GM18498 (cell line): ENCODE data around the gene ZNF80.
"Not testable (repeated sequence)": the region's sequence is repeated elsewhere in the genome, so short reads cannot be mapped to it uniquely, and the experiment has no call there.

Experiments
- ATAC-seq: cut with Tn5 transposase; IDR thresholded peaks from one replicate; pipeline ENCODE4 v1.9.1; 2021; ENCODE audit warnings: mild to moderate bottlenecking, moderate library complexity; ENCODE audit not compliant: unreplicated experiment

Gene ZNF80

DNA sequence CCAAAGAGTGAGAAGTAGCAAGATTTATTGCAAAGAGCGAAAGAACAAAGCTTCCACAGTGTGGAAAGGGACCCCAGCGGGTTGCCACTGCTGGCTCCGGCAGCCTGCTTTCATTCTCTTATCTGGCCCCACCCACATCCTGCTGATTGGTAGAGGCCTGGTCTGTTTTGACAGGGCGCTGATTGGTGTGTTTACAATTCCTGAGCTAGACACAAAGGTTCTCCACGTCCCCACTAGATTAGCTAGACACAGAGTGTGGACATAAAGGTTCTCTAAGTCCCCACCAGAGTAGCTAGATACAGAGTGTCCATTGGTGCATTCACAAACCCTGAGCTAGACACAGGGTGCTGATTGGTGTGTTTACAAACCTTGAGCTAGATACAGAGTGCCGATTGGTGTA lies at the start of gene ZNF80:
Gene ZNF80 (minus strand): TSS at position 101 of the 400 bp plus-strand sequence. CDS start 504 bp downstream, outside the sequence.
- ATAC-seq, result not testable (repeated sequence)

DNA sequence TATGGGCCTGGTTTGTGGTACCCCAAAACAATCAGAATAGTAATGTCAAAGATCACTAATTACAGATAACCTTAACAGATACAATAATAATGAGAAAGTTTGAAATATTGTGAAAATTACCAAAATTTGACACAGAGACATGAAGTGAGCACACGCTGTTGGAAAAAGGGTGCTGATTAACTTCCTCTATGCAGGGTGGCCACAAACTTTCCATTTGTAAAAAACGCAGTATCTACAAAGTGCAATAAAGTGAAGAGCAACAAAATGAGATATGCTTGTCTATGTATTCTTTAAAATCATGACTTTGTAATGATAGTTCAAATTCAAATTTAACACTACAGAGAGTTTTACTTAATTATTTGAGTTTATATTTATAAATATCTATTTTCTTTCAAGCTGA lies 48.9 kb upstream of the ZNF80 start:
- no peak for ATAC-seq

DNA sequence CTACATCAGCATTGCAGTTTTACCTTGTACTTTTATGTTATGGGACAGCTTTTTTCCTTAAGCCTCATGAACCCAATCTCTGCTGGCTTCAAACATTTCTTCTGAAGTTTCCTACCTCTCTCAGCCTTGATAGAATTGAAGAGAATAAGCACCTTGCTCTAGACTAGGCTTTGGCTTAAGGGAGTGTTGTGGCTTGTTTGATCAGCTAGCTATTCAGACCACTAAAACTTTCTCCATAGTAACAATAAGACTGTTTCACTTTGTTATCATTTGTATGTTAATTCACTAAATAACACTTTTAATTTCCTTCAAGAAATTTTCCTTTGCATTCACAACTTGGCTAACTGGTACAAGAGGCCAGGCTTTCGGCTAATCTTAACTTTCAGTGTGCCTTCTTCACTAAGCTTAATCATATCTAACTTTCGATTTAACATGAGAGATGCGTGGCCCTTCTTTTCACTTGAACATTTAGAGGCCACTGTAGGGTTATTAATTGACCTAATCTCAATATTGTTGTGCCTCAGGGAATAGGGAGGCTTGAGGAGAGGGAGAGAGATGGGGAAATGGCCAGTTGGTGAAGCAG lies 48.4 kb upstream of the ZNF80 start:
- no peak for ATAC-seq

DNA sequence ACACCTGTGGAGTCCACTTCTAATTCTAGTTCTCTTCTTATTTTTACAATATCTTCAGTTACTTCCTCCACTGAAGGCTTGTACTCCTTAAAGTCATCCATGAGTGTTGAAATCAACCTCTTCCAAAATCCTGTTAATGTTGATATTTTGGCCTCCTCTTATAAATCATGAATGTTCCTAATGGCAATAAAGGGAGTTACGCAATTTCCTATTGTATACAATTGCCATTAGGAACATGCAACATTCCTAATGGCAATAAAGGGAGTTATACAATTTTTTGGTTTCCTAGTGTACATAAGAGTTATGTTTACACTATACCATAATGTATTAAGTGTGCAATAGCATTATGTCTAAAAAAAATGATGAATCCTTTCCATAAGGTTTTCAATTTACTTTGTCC lies 47.3 kb upstream of the ZNF80 start:
- ATAC-seq, result no peak

DNA sequence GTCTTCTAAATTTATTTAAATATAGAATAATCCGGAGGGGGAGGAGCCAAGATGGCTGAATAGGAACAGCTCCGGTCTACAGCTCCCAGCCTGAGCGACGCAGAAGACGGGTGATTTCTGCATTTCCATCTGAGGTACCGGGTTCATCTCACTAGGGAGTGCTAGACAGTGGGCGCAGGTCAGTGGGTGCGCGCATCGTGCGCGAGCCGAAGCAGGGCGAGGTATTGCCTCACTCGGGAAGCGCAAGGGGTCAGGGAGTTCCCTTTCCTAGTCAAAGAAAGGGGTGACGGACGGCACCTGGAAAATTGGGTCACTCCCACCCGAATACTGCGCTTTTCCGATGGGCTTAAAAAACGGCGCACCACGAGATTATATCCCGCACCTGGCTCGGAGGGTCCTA lies 39.5 kb upstream of the ZNF80 start:
- not testable (repeated sequence) for ATAC-seq

DNA sequence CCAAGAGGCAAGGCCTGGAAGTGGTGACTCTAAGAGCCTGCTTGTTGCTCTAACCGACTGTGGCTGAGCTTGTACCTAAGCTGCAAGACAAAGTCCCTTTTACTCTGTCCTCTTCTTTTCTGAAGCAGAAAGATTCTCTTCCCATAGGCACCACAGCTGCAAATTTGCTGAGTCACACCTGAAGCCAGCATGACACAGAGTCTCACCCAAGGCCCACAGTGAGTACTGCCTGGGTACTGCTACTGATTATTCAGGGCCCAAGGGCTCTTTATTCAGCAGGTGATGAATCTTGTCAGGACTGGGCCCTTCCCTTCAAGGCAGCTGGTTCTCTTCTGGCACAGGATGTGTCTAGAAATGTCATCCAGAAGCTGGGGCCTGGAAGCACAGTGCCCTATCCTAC lies 37.6 kb upstream of the ZNF80 start:
- no peak for ATAC-seq

DNA sequence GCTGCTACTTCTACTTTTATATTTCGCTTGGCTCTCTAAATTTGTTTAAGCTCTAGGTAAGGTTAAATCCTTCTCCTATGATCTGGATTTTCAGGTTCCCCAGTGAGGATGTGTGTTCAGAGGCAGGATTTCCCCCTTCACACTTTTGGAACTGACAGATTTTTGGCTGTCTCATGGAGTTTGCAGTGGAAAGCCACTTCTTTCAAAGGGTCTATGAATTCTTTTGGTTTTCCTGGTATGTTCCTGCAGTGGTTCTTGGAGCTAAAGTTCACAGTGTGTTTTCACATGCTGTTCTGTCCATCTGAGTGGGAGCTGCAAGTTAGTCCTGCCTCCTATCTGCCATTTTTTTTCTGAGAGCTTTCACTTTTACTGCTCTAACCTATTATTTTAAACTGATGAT lies 34.9 kb upstream of the ZNF80 start:
- ATAC-seq, result no peak

DNA sequence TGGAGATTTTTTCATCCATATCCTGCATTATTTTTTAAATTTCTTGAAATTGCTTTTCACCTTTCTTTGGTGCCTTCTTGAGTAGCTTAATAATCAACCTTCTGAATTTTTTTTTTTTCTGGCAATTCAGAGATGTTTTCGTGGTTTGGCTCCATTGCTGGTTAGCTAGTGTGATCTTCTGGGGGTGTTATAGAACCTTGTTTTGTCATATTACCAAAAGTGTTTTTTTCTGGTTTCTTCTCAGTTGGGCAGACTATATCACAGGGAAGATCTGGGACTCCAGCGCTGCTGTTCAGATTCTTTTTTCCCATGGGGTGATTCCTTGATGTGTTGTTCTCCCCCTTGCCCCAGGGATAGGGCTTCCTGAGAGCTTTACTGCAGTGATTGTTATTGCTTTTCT lies 32.6 kb upstream of the ZNF80 start:
- ATAC-seq, result no peak

DNA sequence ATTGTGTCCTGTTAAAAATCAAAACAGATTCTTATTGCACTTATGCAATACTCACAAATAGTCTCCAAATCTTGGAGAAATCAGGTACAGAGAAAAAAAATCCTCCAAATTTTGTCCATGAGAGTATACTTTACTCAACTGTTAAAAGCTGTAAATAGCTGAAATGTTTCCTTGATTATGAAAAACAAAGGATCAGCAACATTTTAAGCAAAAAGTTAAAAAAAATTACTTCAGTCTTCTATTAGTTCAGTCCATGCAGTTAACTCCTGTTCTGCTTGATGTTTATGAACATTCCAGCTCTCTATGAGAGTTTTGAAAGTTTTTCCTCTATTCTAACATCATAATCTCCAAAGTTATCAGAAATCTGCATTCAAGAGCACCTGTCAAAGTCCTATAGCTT lies 22.8 kb upstream of the ZNF80 start:
- ATAC-seq, result no peak

DNA sequence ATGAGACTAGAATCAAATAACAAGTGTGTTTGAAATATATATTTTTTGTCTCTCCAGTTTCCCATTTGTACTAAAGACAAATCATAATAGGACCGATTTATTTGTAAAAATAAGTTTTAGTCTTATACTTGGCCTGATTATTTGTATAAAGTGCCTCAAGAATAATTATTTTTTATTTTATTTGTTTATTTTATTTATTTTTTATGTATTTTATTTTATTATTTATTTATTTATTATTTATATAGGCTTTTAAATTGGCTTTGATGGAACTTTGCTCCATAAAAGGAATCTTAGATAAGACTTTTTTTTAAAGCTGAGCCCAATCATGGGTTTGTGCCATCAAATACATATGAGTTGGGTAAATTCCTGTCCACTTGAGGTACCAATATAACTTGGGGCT lies 22.2 kb upstream of the ZNF80 start:
- ATAC-seq, result no peak

DNA sequence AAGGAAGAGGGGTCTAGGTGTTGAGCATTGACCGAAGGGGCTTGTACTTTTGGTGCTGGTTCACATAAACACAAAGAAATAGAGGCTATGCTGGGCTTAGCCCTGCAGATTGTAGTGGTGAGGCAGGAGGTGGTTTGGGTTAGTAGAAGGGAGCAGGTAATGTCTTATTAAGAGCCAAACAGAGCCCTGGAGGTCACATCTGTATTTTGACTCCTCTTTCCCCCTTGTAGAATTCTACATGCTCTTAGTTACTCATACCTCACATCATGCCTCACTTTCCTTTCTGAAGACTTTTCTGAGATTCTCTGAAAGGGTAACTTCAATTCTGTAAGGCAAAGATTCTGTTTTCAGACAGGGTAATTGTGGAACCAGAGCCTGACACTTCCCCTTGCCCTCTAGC lies 16.1 kb upstream of the ZNF80 start:
- ATAC-seq, result no peak

DNA sequence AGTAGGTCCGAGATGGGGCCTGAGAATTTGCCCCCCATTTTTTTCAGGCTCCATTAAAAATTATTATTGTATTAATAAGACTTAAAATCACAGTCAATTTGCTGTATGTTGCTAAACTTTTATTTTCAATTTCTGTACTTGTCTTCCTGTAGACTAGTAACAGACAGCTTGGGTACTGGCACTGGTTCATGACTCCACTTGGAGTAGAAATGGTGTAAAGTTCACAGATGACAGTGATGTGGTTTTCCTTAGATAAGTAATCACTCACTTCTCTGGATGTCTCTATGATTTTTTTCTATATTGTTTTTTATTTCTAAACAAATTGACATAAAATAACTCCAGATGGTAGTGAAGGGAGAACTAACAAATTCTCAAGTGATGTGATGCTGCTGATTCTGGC lies 15.6 kb upstream of the ZNF80 start:
- no peak for ATAC-seq

DNA sequence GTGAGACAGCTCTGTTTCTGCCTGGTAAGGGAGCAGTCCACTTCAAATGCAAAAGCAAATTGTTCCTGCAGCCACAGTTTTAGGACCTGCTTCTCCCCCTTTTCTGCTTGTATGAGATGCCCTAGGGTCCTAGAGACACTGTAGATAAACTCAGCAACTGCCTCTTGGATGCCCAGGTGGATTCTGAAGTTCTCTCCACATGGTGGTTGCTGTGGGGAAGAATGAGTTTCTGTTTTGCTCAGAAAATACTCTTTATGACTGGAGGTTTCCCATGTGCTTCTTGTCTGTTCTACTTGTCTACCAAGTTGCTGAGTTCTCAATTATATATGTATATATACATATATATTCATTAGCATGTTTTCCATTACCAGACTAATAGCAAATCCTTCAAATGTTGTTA lies 5.6 kb upstream of the ZNF80 start:
- peak; percentile 96 for ATAC-seq

DNA sequence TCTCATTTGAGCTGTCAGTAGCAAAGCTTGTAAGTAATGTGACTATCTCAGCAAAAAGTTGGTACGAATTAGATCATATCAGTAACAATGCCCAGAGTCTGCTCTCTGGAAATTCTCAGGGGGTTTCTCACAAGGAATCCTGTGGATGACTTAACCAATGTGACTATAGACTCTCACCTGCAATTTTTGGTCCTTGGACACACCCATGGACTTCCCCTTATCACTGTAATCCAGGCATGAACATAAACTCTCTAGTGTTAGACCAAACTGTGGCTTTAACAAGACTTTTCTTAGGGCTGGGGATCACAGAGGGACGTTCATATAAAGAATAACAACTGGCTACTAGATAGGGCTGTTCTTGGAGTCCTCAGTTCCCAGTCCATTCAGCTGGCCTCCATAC lies 3.9 kb upstream of the ZNF80 start:
- no peak for ATAC-seq

DNA sequence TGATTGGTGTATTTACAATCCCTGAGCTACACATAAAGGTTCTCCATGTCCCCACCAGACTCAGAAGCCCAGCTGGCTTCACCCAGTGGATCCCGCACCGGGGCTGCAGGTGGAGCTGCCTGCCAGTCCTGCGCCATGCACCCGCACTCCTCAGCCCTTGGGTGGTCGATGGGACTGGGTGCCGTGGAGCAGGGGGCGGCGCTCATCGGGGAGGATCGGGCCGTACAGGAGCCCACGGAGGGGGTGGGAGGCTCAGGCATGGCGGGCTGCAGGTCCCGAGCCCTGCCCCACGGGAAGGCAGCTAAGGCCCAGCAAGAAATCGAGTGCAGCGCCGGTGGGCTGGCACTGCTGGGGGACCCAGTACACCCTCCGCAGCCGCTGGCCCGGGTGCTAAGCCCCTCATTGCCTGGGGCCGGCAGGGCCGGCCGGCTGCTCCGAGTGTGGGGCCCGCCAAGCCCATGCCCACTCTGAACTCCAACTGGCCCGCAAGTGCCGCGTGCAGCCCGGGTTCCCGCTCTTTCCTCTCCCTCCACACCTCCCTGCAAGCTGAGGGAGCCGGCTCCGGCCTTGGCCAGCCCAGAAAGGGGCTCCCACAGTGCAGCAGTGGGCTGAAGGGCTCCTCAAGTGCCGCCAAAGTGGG lies 888 bp upstream of the ZNF80 start:
- ATAC-seq, result not testable (repeated sequence)

DNA sequence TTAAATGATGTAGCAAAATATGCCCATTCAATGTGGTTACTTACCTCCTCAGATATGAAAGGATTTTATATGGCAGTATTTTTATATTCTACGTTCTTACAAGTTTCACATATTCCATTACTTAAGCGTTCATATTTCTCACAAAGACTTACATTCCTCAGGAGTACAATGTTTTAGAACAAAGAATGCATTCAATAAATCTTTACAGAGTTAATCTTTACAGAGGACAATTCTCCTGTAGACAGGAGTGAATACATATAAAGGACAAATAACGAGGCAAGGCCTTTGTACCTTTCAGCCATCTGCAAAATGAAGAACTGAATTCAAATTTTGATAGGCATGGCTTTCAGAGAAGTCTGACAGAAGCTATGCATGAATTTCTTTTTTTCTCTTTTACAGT lies 1.9 kb downstream of the ZNF80 start:
- ATAC-seq, result no peak

DNA sequence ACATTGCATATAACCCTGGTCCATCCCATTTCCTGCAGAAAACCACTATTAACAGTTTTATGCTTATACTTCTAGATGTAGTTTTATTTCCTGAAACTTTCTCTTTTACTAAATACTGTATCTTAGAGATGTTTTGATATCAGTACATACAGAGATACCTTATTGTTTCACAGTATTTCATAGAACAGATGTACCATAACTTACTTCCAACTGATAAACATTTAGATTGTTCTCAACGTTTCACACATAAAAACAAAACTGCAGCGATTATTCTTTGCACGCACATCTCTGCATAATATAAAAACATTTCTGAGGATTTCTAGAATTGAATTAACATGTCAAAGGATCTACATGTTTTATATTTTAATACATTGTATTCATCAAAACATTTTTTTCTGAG lies 2.6 kb downstream of the ZNF80 start:
- ATAC-seq, result no peak

DNA sequence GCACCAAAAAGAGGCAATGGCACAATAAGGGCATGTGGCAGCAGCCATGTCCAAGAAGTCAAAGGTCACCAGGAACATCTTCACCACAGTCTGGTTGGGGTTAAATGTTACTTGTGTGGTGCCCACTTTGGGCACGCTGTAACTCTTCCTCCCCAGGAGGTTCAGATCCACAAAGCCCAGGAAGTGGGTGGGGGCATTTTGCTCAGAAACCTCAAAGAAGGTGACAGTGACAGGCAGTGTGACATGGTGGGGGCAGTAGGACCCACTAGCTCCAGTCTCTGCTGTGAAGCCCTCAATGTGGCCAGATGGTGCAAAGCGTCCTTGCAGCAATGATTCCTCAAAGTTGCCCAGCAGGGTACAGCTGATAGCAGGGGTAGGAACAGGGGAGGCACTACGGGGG lies 5.8 kb downstream of the ZNF80 start:
- no peak for ATAC-seq

DNA sequence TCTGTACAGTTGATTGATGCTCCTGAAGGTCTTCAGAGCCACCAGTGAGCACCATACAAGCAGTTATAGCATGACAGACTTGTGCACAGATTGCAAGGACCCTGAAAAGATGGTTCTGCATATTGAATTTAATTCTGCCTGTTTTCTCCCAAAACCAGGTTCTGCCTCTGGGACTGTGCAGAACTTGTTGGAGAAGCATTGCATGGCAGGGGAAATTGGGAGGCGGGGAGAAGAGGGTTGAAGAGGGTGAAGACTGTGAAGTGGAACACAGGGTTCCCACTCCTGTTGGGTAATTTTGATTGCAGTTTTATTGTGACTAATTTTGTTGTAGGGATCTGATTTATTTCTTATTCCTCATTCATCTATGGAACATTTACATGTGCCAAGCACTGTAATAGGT lies 10.3 kb downstream of the ZNF80 start:
- no peak for ATAC-seq

DNA sequence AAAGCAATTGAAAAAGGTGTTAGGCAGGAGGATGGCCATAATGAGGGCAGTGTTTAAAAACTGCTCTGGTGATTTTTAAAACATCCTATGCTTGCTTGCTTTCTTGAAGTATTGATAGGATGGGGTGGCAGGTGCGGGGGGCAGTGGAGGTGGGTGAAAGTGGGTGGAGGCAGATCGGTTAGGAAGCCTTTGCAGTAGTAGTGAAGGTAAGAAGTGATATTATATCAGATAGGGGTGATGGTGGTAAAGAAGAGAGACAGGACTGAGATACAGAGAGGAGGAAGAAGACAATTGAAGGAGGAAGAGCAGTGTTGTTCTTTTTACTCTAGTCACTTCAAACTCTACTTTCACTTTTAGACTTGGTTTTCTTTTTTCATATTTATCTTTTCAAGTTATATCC lies 11.1 kb downstream of the ZNF80 start:
- ATAC-seq, result no peak

DNA sequence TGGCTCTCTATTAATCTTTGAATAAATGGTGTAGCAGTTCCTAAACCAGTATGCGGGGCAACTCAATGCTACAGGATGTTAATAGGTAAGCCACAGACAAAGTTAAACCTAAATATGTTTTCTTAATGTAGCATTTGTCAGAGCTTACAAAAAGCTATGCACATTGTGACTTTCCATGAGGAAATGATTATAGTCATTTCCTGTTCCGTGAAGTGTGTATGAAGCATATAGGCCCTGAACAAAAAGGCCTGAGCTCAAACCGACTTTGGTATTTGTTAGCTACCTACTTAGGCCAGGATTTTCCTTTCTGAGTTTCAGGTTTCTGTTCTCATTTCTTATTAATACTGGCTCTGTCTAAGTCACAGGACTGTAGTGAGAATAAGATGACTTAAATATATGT lies 14.2 kb downstream of the ZNF80 start:
- ATAC-seq, result peak; percentile 86

DNA sequence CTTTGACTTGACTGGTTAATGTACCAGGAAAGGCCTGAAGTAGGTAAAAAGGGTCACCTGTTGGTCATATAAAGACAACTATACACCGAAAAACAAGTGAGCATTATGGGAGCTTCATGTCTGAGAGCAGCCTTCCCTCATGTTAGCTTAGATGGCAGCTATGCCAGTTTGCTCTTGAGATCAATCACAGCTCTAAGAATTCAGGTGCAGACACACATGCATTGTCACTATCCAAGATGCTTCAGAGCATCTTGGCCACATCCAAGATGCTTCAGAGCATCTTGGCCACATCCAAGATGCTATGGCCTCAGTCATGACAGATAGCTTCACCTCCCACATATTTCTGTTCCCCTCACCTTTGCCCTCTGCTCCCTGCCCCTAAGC lies 15.5 kb downstream of the ZNF80 start:
- ATAC-seq, result no peak
